Measurements from ENCODE around the gene PPARGC1A. TPM values are rescaled to one million over a fixed set of nuclear protein-coding genes. Genes with fewer than 3 reads are reported as not detected.

PPARGC1A gene
- total and polyA plus RNA-seq, 2 experiments from 2014 or later = 6.7 to 16.6 TPM

GRCh38 chr4:23922541-23923111 lies 32.8 kb upstream of the PPARGC1A start:
- Histone ChIP-seq H3K27ac (no peak overlapping the region), H3K36me3 (replicated peaks; ENCODE audit: insufficient read depth, low read depth) (no peaks in the 10 kb centered on the region), H3K4me3 (no peak overlapping the region), H3K9me3 (ENCODE audit: low read depth) (no peaks in the 10 kb centered on the region), H3K79me2 (no peaks in the 10 kb centered on the region), H4K20me1 (ENCODE audit: insufficient read depth, poor library complexity, severe bottlenecking) (no peaks in the 10 kb centered on the region), H3K9me2 (replicated peaks; ENCODE audit: insufficient read depth) (no peaks in the 10 kb centered on the region), H3K4me2 (no peak overlapping the region), H3K27me3 (no peaks in the 10 kb centered on the region), H2AFZ (no peak overlapping the region), H3K4me1 (ENCODE audit: insufficient read depth) (peaks cover 14% of the 10 kb centered on the region)
- TF ChIP-seq, protein P1, sequence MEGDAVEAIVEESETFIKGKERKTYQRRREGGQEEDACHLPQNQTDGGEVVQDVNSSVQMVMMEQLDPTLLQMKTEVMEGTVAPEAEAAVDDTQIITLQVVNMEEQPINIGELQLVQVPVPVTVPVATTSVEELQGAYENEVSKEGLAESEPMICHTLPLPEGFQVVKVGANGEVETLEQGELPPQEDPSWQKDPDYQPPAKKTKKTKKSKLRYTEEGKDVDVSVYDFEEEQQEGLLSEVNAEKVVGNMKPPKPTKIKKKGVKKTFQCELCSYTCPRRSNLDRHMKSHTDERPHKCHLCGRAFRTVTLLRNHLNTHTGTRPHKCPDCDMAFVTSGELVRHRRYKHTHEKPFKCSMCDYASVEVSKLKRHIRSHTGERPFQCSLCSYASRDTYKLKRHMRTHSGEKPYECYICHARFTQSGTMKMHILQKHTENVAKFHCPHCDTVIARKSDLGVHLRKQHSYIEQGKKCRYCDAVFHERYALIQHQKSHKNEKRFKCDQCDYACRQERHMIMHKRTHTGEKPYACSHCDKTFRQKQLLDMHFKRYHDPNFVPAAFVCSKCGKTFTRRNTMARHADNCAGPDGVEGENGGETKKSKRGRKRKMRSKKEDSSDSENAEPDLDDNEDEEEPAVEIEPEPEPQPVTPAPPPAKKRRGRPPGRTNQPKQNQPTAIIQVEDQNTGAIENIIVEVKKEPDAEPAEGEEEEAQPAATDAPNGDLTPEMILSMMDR (IDR thresholded peaks at IDR 0.05; ENCODE audit: poor library complexity) = no peak
- TF ChIP-seq EZH2 (IDR thresholded peaks at IDR 0.05; ENCODE audit: borderline replicate concordance) = no peak
- no peak for DNase-seq (ENCODE audit: low spot score)
- WGBS (ENCODE audit: low lambda C conversion rate, missing lambda C conversion rate) = 90% methylated on average over 8 of the region's 8 CpGs

DNA sequence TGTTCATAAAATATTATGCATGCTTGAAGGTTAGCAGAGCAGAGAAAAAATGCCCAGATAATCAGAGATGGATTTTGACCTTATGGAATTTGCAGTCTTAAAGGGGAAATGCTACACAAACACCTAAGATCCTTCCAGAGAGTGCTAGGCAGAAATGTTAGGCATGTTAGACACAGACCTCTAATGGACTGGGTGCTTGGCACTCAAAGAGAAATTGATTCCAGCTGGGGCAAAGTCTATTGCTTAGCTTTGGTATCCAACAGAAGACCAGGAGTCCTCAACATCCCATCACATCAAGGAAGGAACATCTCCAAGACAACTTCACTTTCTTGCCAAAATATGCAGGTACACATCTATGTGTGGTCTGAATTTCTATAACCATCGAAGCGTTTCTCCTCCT lies 32.2 kb upstream of the PPARGC1A start:
- H3K27ac ChIP-seq = no peak overlapping the region
- H2AFZ ChIP-seq = no peak overlapping the region
- DNase-seq (ENCODE audit: low spot score) = no peak
- no peaks in the 10 kb centered on the region for H3K79me2 ChIP-seq
- no peak overlapping the region for H3K4me3 ChIP-seq
- WGBS (ENCODE audit: low lambda C conversion rate, missing lambda C conversion rate) = 96% methylated on average over 2 of the region's 2 CpGs
- no peaks in the 10 kb centered on the region for H3K36me3 ChIP-seq (replicated peaks; ENCODE audit: insufficient read depth, low read depth)
- no peaks in the 10 kb centered on the region for H4K20me1 ChIP-seq (ENCODE audit: insufficient read depth, poor library complexity, severe bottlenecking)
- no peaks in the 10 kb centered on the region for H3K27me3 ChIP-seq
- peaks cover 14% of the 10 kb centered on the region for H3K4me1 ChIP-seq (ENCODE audit: insufficient read depth)
- no peaks in the 10 kb centered on the region for H3K9me2 ChIP-seq (replicated peaks; ENCODE audit: insufficient read depth)
- TF ChIP-seq, protein P1 (IDR thresholded peaks at IDR 0.05; ENCODE audit: poor library complexity) = no peak
- TF ChIP-seq EZH2phosphoT487 (IDR thresholded peaks at IDR 0.05; ENCODE audit: low read depth, severe bottlenecking, unreplicated experiment) (no peak), EZH2 (IDR thresholded peaks at IDR 0.05; ENCODE audit: borderline replicate concordance) (no peak)
- no peaks in the 10 kb centered on the region for H3K9me3 ChIP-seq (ENCODE audit: low read depth)
- H3K4me2 ChIP-seq = no peak overlapping the region

- H3K36me3 ChIP-seq (replicated peaks; ENCODE audit: insufficient read depth, low read depth) = no peaks in the 10 kb centered on the region
- H3K27ac ChIP-seq = no peak overlapping the region
- no peaks in the 10 kb centered on the region for H4K20me1 ChIP-seq (ENCODE audit: insufficient read depth, poor library complexity, severe bottlenecking)
- H3K4me3 ChIP-seq = no peak overlapping the region
- no peaks in the 10 kb centered on the region for H3K79me2 ChIP-seq
- peaks cover 14% of the 10 kb centered on the region for H3K4me1 ChIP-seq (ENCODE audit: insufficient read depth)
- no peaks in the 10 kb centered on the region for H3K9me3 ChIP-seq (ENCODE audit: low read depth)
- H2AFZ ChIP-seq = no peak overlapping the region
- WGBS (ENCODE audit: low lambda C conversion rate, missing lambda C conversion rate) = 64% methylated on average over 6 of the region's 6 CpGs
- TF ChIP-seq EZH2 (IDR thresholded peaks at IDR 0.05; ENCODE audit: borderline replicate concordance) (no peak), EZH2phosphoT487 (IDR thresholded peaks at IDR 0.05; ENCODE audit: low read depth, severe bottlenecking, unreplicated experiment) (no peak)
- TF ChIP-seq, protein P1 (IDR thresholded peaks at IDR 0.05; ENCODE audit: poor library complexity) = no peak
- H3K9me2 ChIP-seq (replicated peaks; ENCODE audit: insufficient read depth) = no peaks in the 10 kb centered on the region
- no peaks in the 10 kb centered on the region for H3K27me3 ChIP-seq
- H3K4me2 ChIP-seq = peak overlapping the region; percentile 32
- DNase-seq (ENCODE audit: low spot score) = no peak
Observed at GRCh38 chr4:23921447-23921845, 31.6 kb upstream of the PPARGC1A start.
